ENCODE results near the gene GJC1.

GJC1 gene

DNA sequence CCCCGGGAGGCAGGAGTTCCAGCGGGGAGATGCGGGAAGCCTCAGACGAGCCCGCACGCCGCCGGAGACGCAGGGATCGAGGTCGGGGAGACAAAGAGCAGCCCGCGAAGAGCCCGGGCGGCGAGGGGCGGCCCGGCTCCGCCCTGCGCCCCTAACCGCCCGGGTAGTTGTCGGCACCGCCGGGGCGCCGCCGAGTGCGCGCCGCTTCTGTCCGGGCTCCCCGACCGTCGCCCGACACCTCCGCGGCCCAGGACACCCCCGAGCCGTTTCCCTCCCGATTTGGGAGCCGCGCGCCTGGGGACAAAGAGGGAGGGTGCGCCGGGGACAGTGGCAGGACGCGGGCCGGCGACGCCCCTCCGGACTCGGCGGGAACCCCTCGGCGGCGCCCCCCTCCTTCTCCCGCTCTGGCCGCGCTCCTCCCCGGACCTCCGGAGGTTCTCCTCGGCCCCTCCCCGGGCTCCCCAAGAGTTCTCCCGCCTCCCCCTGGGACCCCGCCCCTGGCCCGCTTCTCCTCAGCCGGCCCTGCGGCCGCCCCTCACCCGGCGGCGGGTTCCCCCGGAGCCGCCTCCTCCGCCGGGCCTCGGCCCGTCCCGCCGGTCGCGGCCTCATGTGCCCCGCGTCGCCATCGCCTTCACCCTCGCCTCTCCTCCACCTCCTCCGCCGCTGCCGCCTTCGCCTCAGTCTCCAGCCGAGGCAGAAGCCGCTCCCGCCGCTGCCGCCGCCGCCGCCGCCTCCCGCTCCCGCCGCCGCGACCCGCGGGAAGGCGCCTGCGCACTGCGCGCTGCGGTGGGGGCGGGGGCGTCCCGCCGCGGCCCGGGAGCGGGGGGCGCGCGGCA, at the start of gene GJC1:
TSS of gene GJC1 (minus strand) at position 765 of the 836 bp plus-strand sequence. CDS start 24,470 bp downstream, outside the sequence.
- H3K27ac ChIP-seq (ENCODE audit: low read length), result peak within 1 kb of the TSS; percentile 79
- peak within 1 kb of the TSS; percentile 60 to 68 for H3K4me3 ChIP-seq (ENCODE audit: low read depth in 1 of 2, low read length in 2 of 2)
- no peaks in the 10 kb centered on the region for H3K9me3 ChIP-seq (ENCODE audit: control insufficient read depth in 1 of 2, low read length in 2 of 2)
- no peaks in the 10 kb centered on the region for H3K4me1 ChIP-seq (ENCODE audit: control insufficient read depth in 1 of 2, insufficient read depth in 2 of 2, low read length in 2 of 2)
- H3K36me3 ChIP-seq (ENCODE audit: control insufficient read depth in 1 of 2, insufficient read depth in 2 of 2, low read length in 2 of 2), result no peaks in the 10 kb centered on the region
- peaks cover 37% of the 10 kb centered on the region for H3K27me3 ChIP-seq (ENCODE audit: low read depth, low read length)

DNA sequence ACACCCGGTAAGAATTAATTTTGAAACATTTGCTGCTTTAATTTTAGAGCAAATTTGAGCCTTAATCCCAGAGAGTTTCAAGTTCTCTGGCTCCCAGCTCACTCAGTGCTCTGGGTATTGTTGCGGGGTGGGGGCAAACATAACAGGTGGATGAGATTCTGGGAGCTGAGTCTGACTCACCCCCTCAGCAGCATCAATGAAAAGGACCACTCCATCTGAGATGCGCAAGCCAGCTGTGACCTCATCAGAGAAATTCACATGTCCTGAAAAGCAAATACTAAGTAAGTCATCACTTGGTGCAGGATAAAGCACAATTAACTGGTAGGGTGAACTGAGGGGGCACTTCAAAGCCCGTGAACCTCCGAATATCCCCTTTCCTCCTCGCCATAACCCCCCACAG, 49.3 kb upstream of the GJC1 start:
- no peak overlapping the region for H3K27ac ChIP-seq (ENCODE audit: low read length)
- H3K36me3 ChIP-seq (ENCODE audit: control insufficient read depth in 1 of 2, insufficient read depth in 2 of 2, low read length in 2 of 2), result peaks cover 53 to 66% of the 10 kb centered on the region in 2 donors
- no peaks in the 10 kb centered on the region for H3K9me3 ChIP-seq (ENCODE audit: control insufficient read depth in 1 of 2, low read length in 2 of 2)
- no peak overlapping the region for H3K4me3 ChIP-seq (ENCODE audit: low read depth in 1 of 2, low read length in 2 of 2)
- H3K4me1 ChIP-seq (ENCODE audit: control insufficient read depth in 1 of 2, insufficient read depth in 2 of 2, low read length in 2 of 2), result no peaks in the 10 kb centered on the region
- no peaks in the 10 kb centered on the region for H3K27me3 ChIP-seq (ENCODE audit: low read depth, low read length)

DNA sequence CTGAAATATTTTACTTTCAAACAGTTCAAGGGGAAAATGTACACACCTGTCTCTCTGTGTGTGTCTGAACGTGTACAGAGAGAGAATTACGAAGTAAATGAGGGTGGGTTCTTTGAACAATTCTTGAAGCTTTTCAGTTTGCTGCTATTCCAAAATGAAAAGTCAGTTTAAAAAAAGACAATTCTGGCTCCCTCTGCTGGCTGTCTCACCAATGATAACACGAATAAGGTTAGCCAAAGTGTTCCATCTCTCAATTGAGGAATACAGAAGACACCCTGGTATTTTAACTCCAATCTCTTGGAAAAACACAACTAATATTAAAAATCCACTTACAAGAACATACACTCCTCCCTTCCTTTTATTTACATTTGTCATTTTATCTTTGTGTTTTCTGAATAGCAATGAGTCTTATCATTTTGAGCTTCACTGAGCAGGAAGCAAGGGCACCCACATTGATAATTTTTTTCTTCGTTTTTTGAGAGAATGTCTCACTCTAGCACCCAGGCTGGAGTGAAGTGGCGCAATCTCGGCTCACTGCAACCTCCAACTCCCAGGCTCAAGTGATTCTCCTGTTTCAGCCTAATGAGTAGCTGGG, 48.6 kb upstream of the GJC1 start:
- Histone ChIP-seq H3K36me3 (ENCODE audit: control insufficient read depth in 1 of 2, insufficient read depth in 2 of 2, low read length in 2 of 2) (peaks cover 55 to 65% of the 10 kb centered on the region in 2 donors), H3K4me3 (ENCODE audit: low read depth in 1 of 2, low read length in 2 of 2) (no peak overlapping the region), H3K27ac (ENCODE audit: low read length) (no peak overlapping the region), H3K4me1 (ENCODE audit: control insufficient read depth in 1 of 2, insufficient read depth in 2 of 2, low read length in 2 of 2) (no peaks in the 10 kb centered on the region), H3K9me3 (ENCODE audit: control insufficient read depth in 1 of 2, low read length in 2 of 2) (no peaks in the 10 kb centered on the region), H3K27me3 (ENCODE audit: low read depth, low read length) (no peaks in the 10 kb centered on the region)

DNA sequence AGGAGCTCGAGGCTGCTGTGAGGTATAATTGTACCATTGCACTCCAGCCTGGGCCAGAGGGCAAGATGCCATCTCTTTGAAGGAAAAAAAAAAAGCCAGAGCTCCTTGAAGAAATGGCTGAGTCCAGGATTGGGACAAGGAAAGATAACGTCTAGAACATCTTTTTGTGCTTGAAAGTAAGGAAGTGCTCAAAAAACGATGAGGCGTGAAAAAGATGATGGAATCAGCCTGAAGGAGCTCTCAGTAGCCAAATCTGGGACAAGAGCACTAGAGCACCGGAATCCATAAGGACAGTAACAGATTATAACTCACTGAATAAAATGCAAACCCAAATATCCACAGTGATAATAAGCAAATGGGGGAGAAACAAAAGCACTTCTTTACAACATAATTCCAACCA, 47.0 kb upstream of the GJC1 start:
- Histone ChIP-seq H3K36me3 (ENCODE audit: control insufficient read depth in 1 of 2, insufficient read depth in 2 of 2, low read length in 2 of 2) (peaks cover 39 to 54% of the 10 kb centered on the region in 2 donors), H3K9me3 (ENCODE audit: control insufficient read depth in 1 of 2, low read length in 2 of 2) (no peaks in the 10 kb centered on the region), H3K27ac (ENCODE audit: low read length) (no peak overlapping the region), H3K27me3 (ENCODE audit: low read depth, low read length) (no peaks in the 10 kb centered on the region), H3K4me1 (ENCODE audit: control insufficient read depth in 1 of 2, insufficient read depth in 2 of 2, low read length in 2 of 2) (no peaks in the 10 kb centered on the region), H3K4me3 (ENCODE audit: low read depth in 1 of 2, low read length in 2 of 2) (no peak overlapping the region)

DNA sequence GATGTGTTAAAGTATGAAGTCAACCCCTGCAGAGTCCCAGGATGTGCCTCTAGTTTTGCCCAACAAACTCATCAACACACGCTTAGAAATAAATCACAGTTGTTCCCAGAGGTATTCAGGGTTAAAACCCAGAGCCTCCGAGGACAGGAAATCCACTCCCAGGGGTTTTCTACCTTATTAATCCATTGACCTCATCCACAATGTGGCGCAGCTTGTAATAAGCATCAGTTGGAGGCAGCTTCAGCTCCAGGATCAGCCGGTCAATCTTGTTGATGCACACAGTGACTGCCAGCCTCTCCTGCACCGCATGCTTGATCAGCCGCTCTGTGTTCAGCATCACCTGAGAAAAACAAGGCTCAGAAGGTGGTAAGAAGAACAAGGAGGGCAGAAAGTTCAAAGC, 45.7 kb upstream of the GJC1 start:
- Histone ChIP-seq H3K9me3 (ENCODE audit: control insufficient read depth in 1 of 2, low read length in 2 of 2) (no peaks in the 10 kb centered on the region), H3K27ac (ENCODE audit: low read length) (no peak overlapping the region), H3K4me1 (ENCODE audit: control insufficient read depth in 1 of 2, insufficient read depth in 2 of 2, low read length in 2 of 2) (no peaks in the 10 kb centered on the region), H3K36me3 (ENCODE audit: control insufficient read depth in 1 of 2, insufficient read depth in 2 of 2, low read length in 2 of 2) (peaks cover 39 to 49% of the 10 kb centered on the region in 2 donors), H3K4me3 (ENCODE audit: low read depth in 1 of 2, low read length in 2 of 2) (no peak overlapping the region), H3K27me3 (ENCODE audit: low read depth, low read length) (no peaks in the 10 kb centered on the region)

DNA sequence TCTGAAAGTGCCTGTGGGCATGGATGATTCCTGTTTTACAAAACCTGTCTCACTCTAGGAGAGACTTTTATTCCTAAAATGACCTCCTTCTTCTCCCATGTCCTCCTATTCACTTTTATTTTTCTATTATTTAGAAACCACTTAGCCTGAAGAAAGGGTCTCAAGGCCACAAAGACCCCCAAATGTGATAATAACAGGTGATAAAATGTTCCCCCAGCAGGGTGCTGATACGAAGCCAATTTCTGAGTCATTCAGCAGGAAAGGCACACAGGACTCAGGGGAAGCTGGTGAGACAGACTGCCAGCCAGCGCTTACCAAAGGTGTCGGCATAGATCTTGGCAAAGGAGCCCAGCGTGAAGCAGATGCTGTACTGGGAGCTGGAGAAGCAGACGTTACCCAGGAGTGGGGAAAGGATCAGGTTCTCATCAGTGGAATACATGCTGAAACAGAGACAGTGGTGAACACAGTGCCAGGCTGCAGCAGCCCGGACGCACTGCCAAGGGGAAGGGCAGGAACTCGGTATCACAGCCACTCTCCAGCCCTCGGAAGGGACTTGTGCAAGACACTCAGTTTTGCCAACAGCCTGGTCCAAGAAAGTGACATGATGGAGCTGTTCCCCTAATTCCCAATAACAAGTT, 42.2 kb upstream of the GJC1 start:
- Histone ChIP-seq H3K4me1 (ENCODE audit: control insufficient read depth in 1 of 2, insufficient read depth in 2 of 2, low read length in 2 of 2) (no peaks in the 10 kb centered on the region), H3K4me3 (ENCODE audit: low read depth in 1 of 2, low read length in 2 of 2) (no peak overlapping the region), H3K9me3 (ENCODE audit: control insufficient read depth in 1 of 2, low read length in 2 of 2) (no peaks in the 10 kb centered on the region), H3K27ac (ENCODE audit: low read length) (no peak overlapping the region), H3K27me3 (ENCODE audit: low read depth, low read length) (no peaks in the 10 kb centered on the region), H3K36me3 (ENCODE audit: control insufficient read depth in 1 of 2, insufficient read depth in 2 of 2, low read length in 2 of 2) (peaks cover 46 to 55% of the 10 kb centered on the region in 2 donors)

DNA sequence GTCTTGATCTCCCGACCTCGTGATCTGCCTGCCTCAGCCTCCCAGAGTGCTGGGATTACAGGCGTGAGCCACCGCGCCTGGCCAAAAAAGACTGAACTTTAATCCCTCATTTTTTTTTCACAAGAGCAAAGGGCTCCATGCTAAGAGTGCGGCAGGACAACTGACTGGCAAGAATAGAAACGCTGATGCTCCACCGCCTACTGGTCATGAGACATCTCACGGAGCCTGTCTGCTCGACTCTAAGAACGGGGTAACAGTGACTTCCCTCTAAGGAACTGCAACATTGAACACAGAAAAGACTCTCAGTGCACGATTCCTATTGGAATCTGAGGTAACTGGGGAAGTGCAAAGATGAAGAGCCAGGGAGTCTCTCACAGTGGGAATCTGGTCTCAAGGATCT, 41.5 kb upstream of the GJC1 start:
- Histone ChIP-seq H3K4me3 (ENCODE audit: low read depth in 1 of 2, low read length in 2 of 2) (no peak overlapping the region), H3K36me3 (ENCODE audit: control insufficient read depth in 1 of 2, insufficient read depth in 2 of 2, low read length in 2 of 2) (peaks cover 43 to 54% of the 10 kb centered on the region in 2 donors), H3K9me3 (ENCODE audit: control insufficient read depth in 1 of 2, low read length in 2 of 2) (no peaks in the 10 kb centered on the region), H3K27me3 (ENCODE audit: low read depth, low read length) (no peaks in the 10 kb centered on the region), H3K27ac (ENCODE audit: low read length) (no peak overlapping the region), H3K4me1 (ENCODE audit: control insufficient read depth in 1 of 2, insufficient read depth in 2 of 2, low read length in 2 of 2) (no peaks in the 10 kb centered on the region)

DNA sequence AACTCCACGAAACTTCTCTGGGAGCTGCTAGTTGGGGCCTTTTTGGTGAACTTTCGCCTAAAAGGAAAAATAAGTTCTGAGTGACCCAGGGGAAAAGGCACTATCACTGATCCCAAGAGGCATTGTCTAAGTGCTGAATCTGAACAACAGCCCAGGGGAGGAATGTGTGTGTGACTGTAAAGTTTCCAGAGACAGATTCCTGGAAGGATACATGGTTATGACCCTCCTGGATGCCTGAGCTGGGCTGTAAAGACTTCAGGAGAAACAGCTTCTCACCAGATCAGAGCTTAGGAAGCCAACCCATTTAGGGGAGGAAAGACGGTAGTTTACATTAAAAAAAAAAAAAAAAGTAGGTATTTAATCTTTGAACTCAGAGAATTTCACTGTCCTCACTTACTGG, 37.8 kb upstream of the GJC1 start:
- peaks cover 46 to 57% of the 10 kb centered on the region in 2 donors for H3K36me3 ChIP-seq (ENCODE audit: control insufficient read depth in 1 of 2, insufficient read depth in 2 of 2, low read length in 2 of 2)
- H3K9me3 ChIP-seq (ENCODE audit: control insufficient read depth in 1 of 2, low read length in 2 of 2), result no peaks in the 10 kb centered on the region
- no peak overlapping the region for H3K4me3 ChIP-seq (ENCODE audit: low read depth in 1 of 2, low read length in 2 of 2)
- no peaks in the 10 kb centered on the region for H3K27me3 ChIP-seq (ENCODE audit: low read depth, low read length)
- H3K4me1 ChIP-seq (ENCODE audit: control insufficient read depth in 1 of 2, insufficient read depth in 2 of 2, low read length in 2 of 2), result peaks cover 0 to 4% of the 10 kb centered on the region in 2 donors
- H3K27ac ChIP-seq (ENCODE audit: low read length), result peak overlapping the region; percentile 65

DNA sequence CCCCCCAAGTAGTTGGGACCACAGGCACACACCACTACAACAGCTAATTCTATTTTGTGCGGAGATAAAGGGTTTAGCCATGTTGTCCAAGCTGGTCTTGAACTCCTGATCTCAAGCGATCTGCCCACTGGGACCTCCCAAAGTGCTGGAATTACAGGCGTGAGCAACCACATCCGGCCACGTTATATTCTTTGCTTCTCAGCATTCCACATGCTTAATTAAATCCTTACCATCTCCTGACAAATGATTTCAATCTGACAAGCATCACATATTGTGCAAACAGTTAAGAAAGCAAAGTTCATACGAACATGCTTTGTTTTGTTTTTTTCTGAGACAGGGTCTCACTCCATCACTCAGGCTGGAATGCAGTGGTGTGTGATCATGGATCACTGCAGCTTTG, 35.8 kb upstream of the GJC1 start:
- Histone ChIP-seq H3K27me3 (ENCODE audit: low read depth, low read length) (no peaks in the 10 kb centered on the region), H3K4me3 (ENCODE audit: low read depth in 1 of 2, low read length in 2 of 2) (no peak overlapping the region), H3K9me3 (ENCODE audit: control insufficient read depth in 1 of 2, low read length in 2 of 2) (no peaks in the 10 kb centered on the region), H3K27ac (ENCODE audit: low read length) (no peak overlapping the region), H3K36me3 (ENCODE audit: control insufficient read depth in 1 of 2, insufficient read depth in 2 of 2, low read length in 2 of 2) (peaks cover 52 to 59% of the 10 kb centered on the region in 2 donors), H3K4me1 (ENCODE audit: control insufficient read depth in 1 of 2, insufficient read depth in 2 of 2, low read length in 2 of 2) (peaks cover 0 to 4% of the 10 kb centered on the region in 2 donors)

DNA sequence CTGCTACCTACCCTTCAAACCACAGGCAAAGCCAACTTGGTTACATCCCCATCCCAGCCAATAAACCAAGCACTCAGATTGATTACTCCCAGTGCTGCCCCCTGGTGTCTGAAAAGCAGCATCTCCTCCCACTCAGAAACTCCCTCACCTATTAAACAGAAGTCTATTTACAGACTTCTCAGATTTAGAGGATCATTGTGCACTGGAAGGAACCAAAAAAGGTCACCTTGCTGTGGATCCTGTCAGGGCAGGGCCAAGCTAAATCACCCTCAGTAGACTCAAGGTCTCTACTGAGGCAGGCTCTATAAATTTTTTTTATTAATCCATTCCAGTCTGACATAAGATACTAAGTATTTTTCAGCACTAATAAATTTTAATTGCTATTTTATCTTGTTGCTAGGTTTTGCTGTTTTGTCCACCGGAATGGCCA, 35.2 kb upstream of the GJC1 start:
- H3K9me3 ChIP-seq (ENCODE audit: control insufficient read depth in 1 of 2, low read length in 2 of 2), result no peaks in the 10 kb centered on the region
- no peaks in the 10 kb centered on the region for H3K27me3 ChIP-seq (ENCODE audit: low read depth, low read length)
- H3K27ac ChIP-seq (ENCODE audit: low read length), result no peak overlapping the region
- H3K4me1 ChIP-seq (ENCODE audit: control insufficient read depth in 1 of 2, insufficient read depth in 2 of 2, low read length in 2 of 2), result peaks cover 0 to 4% of the 10 kb centered on the region in 2 donors
- H3K4me3 ChIP-seq (ENCODE audit: low read depth in 1 of 2, low read length in 2 of 2), result no peak overlapping the region
- peaks cover 50 to 60% of the 10 kb centered on the region in 2 donors for H3K36me3 ChIP-seq (ENCODE audit: control insufficient read depth in 1 of 2, insufficient read depth in 2 of 2, low read length in 2 of 2)

DNA sequence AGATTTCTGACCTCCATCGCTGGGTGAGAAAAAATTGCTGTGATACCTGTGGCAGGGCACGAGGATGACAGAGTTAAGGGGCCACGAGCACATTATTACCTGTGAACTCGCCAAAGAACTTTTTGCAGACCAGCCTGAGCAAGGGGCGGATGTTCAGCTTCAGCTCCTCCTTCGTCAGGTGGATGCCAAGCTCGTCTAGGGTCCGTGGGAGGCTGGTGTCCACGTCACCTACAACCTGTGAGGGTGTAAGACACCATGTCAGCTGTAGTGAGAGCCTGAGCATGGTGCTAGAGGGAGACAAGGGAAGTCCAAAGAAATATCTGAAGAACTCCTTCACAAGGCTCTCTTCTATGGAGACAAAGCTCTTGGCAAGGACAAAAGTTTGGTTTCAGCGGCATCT, 34.7 kb upstream of the GJC1 start:
- Histone ChIP-seq H3K9me3 (ENCODE audit: control insufficient read depth in 1 of 2, low read length in 2 of 2) (no peaks in the 10 kb centered on the region), H3K36me3 (ENCODE audit: control insufficient read depth in 1 of 2, insufficient read depth in 2 of 2, low read length in 2 of 2) (peaks cover 52 to 60% of the 10 kb centered on the region in 2 donors), H3K4me1 (ENCODE audit: control insufficient read depth in 1 of 2, insufficient read depth in 2 of 2, low read length in 2 of 2) (peaks cover 0 to 4% of the 10 kb centered on the region in 2 donors), H3K4me3 (ENCODE audit: low read depth in 1 of 2, low read length in 2 of 2) (no peak overlapping the region), H3K27ac (ENCODE audit: low read length) (no peak overlapping the region), H3K27me3 (ENCODE audit: low read depth, low read length) (no peaks in the 10 kb centered on the region)

All from muscle layer of duodenum (tissue), 2 donors.